Measurements from ENCODE around the gene PCMTD2.

Gene PCMTD2

GRCh38 chr20:64254571-64255360 is 782 bp upstream of the PCMTD2 start:
- Histone ChIP-seq H3K4me2 (peak overlapping the region; percentile 97), H3K27ac (peak overlapping the region; percentile 88), H3K27me3 (no peaks in the 10 kb centered on the region), H3K4me1 (peaks cover 35% of the 10 kb centered on the region), H3K9ac (peak overlapping the region; percentile 91), H3K36me3 (peaks cover under 1% of the 10 kb centered on the region; the same call in 1 of the 2 replicates), H3K9me3 (no peaks in the 10 kb centered on the region), H4K20me1 (peaks cover 29% of the 10 kb centered on the region), H3K4me3 (peak overlapping the region; percentile 81)
- TF ChIP-seq Cebpa-rat (IDR thresholded peaks at IDR 0.05), result no peak

GRCh38 chr20:64256282-64256935 is 861 bp downstream of the PCMTD2 start:
- Histone ChIP-seq H3K9me3 (no peaks in the 10 kb centered on the region), H3K4me2 (peak overlapping the region; percentile 97), H4K20me1 (peaks cover 46% of the 10 kb centered on the region), H3K4me3 (peak overlapping the region; percentile 81), H3K27ac (peak overlapping the region; percentile 88), H3K27me3 (no peaks in the 10 kb centered on the region), H3K4me1 (peaks cover 50% of the 10 kb centered on the region), H3K9ac (peak overlapping the region; percentile 91), H3K36me3 (peaks cover 8% of the 10 kb centered on the region)
- no peak for TF ChIP-seq Cebpa-rat (IDR thresholded peaks at IDR 0.05)

- Histone ChIP-seq H3K27ac (no peak overlapping the region), H3K9ac (peak overlapping the region; percentile 91), H3K9me3 (no peaks in the 10 kb centered on the region), H3K4me1 (peaks cover 57% of the 10 kb centered on the region), H3K36me3 (peaks cover 14% of the 10 kb centered on the region), H3K4me2 (peak overlapping the region; percentile 97), H3K4me3 (peak overlapping the region; percentile 81; the same call in 1 of the 2 replicates), H3K27me3 (no peaks in the 10 kb centered on the region), H4K20me1 (peaks cover 54% of the 10 kb centered on the region)
- TF ChIP-seq Cebpa-rat (IDR thresholded peaks at IDR 0.05), result no peak
Measured at GRCh38 chr20:64257107-64257757, 1.7 kb downstream of the PCMTD2 start.

GRCh38 chr20:64258071-64258823 is 2.7 kb downstream of the PCMTD2 start:
- H3K36me3 ChIP-seq, result peaks cover 24% of the 10 kb centered on the region
- H3K4me2 ChIP-seq, result peak overlapping the region; percentile 97; the same call in 1 of the 2 replicates

GRCh38 chr20:64260239-64260638 is 4.7 kb downstream of the PCMTD2 start:
- Histone ChIP-seq H3K27me3 (no peaks in the 10 kb centered on the region), H3K4me2 (peak overlapping the region; percentile 54; the same call in 1 of the 2 replicates), H3K4me3 (no peak overlapping the region), H4K20me1 (peaks cover 84% of the 10 kb centered on the region), H3K9me3 (no peaks in the 10 kb centered on the region), H3K27ac (no peak overlapping the region), H3K4me1 (peaks cover 50% of the 10 kb centered on the region), H3K9ac (no peak overlapping the region), H3K36me3 (peaks cover 38% of the 10 kb centered on the region)
- no peak for TF ChIP-seq Cebpa-rat (IDR thresholded peaks at IDR 0.05)

More at GRCh38 chr20:64258071-64258823, 2.7 kb downstream of the PCMTD2 start:
- Histone ChIP-seq H3K9ac (no peak overlapping the region), H3K4me3 (no peak overlapping the region), H3K27ac (no peak overlapping the region), H3K9me3 (no peaks in the 10 kb centered on the region), H3K4me1 (peaks cover 57% of the 10 kb centered on the region), H4K20me1 (peaks cover 64% of the 10 kb centered on the region), H3K27me3 (no peaks in the 10 kb centered on the region)
- no peak for TF ChIP-seq Cebpa-rat (IDR thresholded peaks at IDR 0.05)

GRCh38 chr20:64261138-64261537 is 5.6 kb downstream of the PCMTD2 start:
- H3K27me3 ChIP-seq, result no peaks in the 10 kb centered on the region
- H3K27ac ChIP-seq, result 0 out of 2 replicates have a peak overlapping the region, but pooled peaks have one; percentile 1
- H3K4me2 ChIP-seq, result peak overlapping the region; percentile 54

GRCh38 chr20:64264091-64264490 is 8.5 kb downstream of the PCMTD2 start:
- Histone ChIP-seq H3K9me3 (no peaks in the 10 kb centered on the region), H4K20me1 (peaks cover 93% of the 10 kb centered on the region), H3K27me3 (no peaks in the 10 kb centered on the region), H3K4me1 (peaks cover 22% of the 10 kb centered on the region), H3K9ac (no peak overlapping the region), H3K27ac (no peak overlapping the region), H3K36me3 (peaks cover 74% of the 10 kb centered on the region), H3K4me2 (no peak overlapping the region), H3K4me3 (no peak overlapping the region)
- no peak for TF ChIP-seq Cebpa-rat (IDR thresholded peaks at IDR 0.05)

More at GRCh38 chr20:64261138-64261537, 5.6 kb downstream of the PCMTD2 start:
- no peaks in the 10 kb centered on the region for H3K9me3 ChIP-seq
- H3K9ac ChIP-seq, result no peak overlapping the region
- no peak overlapping the region for H3K4me3 ChIP-seq
- H4K20me1 ChIP-seq, result peaks cover 92% of the 10 kb centered on the region
- TF ChIP-seq Cebpa-rat (IDR thresholded peaks at IDR 0.05), result no peak
- H3K36me3 ChIP-seq, result peaks cover 47% of the 10 kb centered on the region
- H3K4me1 ChIP-seq, result peaks cover 49% of the 10 kb centered on the region

- H4K20me1 ChIP-seq, result peaks cover 92% of the 10 kb centered on the region
- TF ChIP-seq Cebpa-rat (IDR thresholded peaks at IDR 0.05), result no peak
Measured at GRCh38 chr20:64265201-64265600, 9.7 kb downstream of the PCMTD2 start.

GRCh38 chr20:64266988-64267387 is 11.4 kb downstream of the PCMTD2 start:
- Histone ChIP-seq H3K36me3 (peaks cover 84% of the 10 kb centered on the region), H3K27me3 (no peaks in the 10 kb centered on the region), H3K27ac (no peak overlapping the region), H3K9me3 (no peaks in the 10 kb centered on the region), H3K4me1 (peaks cover 1% of the 10 kb centered on the region; the same call in 1 of the 2 replicates), H4K20me1 (peaks cover 85% of the 10 kb centered on the region), H3K4me3 (no peak overlapping the region), H3K4me2 (no peak overlapping the region), H3K9ac (no peak overlapping the region)
- no peak for TF ChIP-seq Cebpa-rat (IDR thresholded peaks at IDR 0.05)

More at GRCh38 chr20:64265201-64265600, 9.7 kb downstream of the PCMTD2 start:
- H3K4me3 ChIP-seq, result no peak overlapping the region
- peaks cover 80% of the 10 kb centered on the region for H3K36me3 ChIP-seq
- H3K27me3 ChIP-seq, result no peaks in the 10 kb centered on the region
- no peaks in the 10 kb centered on the region for H3K9me3 ChIP-seq
- H3K4me1 ChIP-seq, result peaks cover 19% of the 10 kb centered on the region
- no peak overlapping the region for H3K4me2 ChIP-seq
- H3K27ac ChIP-seq, result no peak overlapping the region
- H3K9ac ChIP-seq, result no peak overlapping the region
